Islet of Langerhans (tissue), 1 donor: ENCODE measurements around the gene ZNF619.
"Not testable (repeated sequence)": the region's sequence is repeated elsewhere in the genome, so short reads cannot be mapped to it uniquely, and the experiment has no call there.

Experiments used
- FAIRE-seq: peaks from one replicate; lab custom pipeline; 2011; peaks lifted over from hg19 to GRCh38; lab: Jason Lieb, UNC

ZNF619 gene

GRCh38 chr3:40476478-40477470 lies at the start of gene ZNF619:
Gene ZNF619 (plus strand): TSS chr3:40477122. CDS start chr3:40477980, 858 bp downstream.
- FAIRE-seq = peak; percentile 77

- no peak for FAIRE-seq
Measured at GRCh38 chr3:40432793-40433192, 44.1 kb upstream of the ZNF619 start.

DNA sequence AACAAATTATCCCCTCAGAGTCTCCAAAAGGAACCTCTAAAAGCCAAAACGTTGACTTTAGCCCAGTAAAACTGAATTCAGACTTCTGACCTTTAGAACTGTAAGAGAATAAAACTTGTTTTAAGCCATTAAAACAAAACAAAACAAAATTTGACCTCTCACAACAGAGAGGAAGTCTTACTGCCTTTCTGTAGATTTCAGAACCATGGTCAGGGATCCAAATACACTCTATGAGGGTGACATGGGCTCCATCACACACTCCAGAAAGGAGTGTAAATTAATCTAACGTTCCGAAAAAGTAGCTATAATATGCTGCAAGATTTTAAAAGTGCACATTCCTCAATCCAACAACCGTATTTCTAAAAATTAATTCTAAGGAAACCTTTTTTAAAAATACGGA lies 39.0 kb upstream of the ZNF619 start:
- no peak for FAIRE-seq

DNA sequence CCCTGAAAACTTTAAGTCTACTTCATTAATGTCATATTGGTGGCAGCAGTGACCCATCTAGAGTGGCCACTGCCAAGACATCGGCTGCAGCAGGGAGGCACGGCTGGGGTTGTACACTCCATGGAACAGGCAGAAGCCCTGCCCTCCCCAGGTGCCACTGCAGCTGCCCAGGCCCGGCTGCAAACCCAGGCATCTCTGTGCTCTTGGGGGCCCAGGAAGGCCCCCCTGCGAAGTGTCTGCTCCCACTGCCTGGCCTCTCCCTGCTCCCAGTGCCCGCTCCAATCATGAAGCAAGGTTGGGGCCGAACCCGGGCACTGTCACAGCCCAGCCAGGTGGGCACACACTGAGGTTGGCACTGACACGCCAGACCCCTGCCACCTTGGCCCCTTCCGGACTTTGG lies 31.9 kb upstream of the ZNF619 start:
- no peak for FAIRE-seq

DNA sequence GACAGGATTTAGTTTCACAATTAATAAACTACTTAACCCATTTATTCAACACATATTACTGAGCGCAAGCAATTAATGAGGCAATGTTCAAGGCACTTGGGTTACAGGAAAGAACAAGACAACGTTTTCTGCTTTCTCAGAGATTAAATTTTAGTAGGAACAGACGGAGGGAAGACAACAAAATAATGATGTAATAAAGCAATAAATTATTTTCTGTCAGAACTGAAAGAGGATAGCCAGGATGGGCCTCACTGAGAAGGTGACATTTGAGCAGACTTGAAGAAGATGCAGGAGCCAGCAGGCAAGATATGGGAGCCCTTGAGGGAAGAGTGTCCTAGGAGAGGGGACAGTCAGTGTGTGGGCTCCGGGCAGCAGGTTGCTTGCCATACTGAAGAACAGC lies 31.0 kb upstream of the ZNF619 start:
- no peak for FAIRE-seq

DNA sequence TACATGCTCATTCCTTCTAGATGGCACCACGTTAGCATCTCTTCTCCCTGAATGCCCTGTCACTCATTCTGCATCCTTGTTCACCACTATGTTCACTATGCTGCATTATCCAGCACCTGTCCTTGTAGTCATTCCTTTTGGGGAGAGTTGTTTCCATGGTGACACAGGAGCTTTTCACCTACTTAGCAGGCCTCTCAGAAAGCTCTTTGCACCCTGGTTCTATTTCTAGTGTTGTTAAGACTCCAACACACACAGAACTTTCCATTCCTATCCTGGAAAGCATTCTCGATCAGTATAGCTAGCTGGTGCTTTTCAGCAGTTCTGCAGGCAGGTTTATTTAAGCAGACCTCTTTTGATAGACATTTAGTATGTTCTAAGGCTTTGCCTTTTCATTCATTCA lies 26.5 kb upstream of the ZNF619 start:
- FAIRE-seq = no peak

GRCh38 chr3:40451551-40451950 lies 25.4 kb upstream of the ZNF619 start:
- FAIRE-seq = no peak

DNA sequence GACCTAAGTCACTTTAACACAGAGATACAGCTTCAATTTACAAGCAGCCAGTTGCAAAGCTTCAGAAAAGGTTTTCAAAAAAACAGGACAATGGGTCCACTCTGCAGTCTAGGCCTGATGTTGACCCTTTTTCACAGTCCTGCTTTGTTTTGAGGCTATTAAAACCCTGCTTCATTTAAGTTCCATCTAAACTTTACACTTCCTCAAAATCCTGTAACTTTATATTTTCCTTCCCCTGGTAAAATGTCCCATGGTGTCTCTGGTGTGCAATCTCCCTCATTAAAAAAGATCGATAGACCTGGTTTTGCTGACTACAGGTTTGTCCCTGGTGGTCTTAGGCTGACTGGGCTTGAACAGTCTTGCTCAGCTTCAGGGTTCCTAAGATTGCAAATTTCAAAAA lies 24.9 kb upstream of the ZNF619 start:
- no peak for FAIRE-seq

DNA sequence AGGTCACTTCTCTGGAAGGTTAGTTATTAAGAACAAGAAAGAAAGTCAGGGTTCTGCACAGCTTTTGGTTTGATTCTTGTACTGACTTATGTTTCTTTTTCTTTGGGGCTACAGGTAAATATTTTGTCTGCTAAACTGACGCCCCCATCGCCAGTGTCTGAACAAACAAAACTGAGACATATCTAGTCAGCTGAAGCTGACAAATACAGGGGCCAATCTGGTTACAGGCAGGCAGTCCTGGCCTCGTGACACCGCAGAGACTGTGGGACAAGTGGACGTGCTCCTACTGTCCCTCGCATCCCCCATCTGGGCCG lies 24.4 kb upstream of the ZNF619 start:
- no peak for FAIRE-seq

DNA sequence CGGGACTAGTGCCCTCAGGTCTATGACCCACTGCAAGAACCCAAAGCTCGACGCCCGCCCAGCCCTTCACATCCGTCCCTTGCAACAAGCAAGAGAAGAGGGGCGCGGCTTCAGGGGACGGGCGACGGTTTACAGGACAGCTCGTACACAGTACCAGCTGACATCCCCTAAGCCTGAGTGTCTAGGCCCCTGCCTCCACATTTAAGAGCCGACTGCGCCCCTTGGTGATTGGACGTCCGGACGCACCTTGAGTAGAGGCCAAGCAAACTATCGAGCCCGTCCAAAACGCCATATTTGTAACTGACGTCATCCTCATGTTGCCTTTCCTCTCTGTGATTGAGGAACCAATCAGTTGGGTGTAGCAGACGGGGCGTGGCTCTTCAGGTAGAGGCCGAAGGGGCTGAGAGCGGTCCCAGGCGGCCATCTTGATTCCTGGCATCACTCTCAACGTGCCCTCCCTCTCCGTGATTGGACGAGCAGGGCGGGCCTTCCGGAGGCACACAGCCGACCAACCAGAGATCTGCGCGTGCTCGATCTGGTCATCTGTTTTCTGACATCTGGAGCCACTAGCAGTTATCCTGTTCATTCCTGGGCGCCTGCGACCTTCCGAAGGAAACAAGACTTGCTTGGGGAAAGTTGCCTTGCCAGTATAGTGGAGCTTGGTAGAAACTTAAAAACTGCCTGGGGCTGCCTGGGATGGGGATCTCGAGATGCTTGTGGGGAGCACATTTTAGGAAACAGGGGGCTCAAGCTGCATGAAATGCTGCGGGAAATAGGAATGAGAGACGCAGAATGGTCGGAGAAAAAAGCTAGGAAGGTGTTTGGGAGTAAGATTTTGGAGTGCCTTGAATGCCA lies 23.8 kb upstream of the ZNF619 start:
- peak; percentile 47 for FAIRE-seq

GRCh38 chr3:40453933-40454332 lies 23.0 kb upstream of the ZNF619 start:
- FAIRE-seq = no peak

DNA sequence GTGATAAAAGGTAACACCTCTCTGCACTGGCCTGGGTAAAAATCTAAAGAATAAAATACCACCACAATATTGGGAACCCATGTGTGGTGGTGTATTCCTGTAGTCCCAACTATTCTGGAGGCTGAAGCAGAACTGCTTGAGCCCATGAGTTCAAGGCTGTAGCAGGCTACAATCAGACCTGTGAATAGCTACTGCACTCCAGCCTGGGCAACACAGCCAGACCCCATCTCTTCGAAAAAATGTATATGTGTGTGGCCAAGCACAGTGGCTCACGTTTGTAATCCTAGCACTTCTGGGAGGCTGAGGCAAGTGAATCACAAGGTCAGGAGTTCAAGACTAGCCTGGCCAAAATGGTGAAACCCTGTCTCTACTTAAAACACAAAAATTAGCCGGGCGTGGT lies 21.6 kb upstream of the ZNF619 start:
- no peak for FAIRE-seq

DNA sequence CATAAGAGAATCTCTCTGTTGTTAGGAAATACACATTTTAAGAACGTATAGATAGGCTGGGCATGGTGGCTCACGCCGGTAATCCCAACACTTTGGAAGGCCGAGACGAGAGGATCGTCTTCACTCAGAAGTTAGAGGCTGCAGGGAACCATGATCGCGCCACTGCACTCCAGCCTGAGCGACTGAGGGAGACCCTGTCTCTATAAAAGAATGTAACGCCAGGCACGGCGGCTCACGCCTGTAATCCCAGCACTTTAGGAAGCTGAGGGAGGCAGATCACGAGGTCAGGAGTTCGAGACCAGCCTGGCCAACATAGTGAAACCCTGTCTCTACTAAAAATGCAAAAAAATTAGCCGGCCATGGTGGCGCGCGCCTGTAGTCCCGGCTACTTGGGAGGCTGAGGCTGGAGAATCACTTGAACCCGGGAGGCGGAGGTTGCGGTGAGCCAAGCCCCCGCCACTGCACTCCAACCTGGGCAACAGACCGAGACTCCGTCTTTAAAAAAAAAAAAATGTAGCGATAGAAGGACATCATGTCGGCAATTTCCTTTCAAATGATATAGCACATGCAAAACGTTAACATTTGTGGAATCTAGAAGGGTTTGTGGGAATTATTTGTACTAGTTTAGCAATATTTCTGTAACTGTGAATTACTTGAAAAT lies 20.5 kb upstream of the ZNF619 start:
- no peak for FAIRE-seq

DNA sequence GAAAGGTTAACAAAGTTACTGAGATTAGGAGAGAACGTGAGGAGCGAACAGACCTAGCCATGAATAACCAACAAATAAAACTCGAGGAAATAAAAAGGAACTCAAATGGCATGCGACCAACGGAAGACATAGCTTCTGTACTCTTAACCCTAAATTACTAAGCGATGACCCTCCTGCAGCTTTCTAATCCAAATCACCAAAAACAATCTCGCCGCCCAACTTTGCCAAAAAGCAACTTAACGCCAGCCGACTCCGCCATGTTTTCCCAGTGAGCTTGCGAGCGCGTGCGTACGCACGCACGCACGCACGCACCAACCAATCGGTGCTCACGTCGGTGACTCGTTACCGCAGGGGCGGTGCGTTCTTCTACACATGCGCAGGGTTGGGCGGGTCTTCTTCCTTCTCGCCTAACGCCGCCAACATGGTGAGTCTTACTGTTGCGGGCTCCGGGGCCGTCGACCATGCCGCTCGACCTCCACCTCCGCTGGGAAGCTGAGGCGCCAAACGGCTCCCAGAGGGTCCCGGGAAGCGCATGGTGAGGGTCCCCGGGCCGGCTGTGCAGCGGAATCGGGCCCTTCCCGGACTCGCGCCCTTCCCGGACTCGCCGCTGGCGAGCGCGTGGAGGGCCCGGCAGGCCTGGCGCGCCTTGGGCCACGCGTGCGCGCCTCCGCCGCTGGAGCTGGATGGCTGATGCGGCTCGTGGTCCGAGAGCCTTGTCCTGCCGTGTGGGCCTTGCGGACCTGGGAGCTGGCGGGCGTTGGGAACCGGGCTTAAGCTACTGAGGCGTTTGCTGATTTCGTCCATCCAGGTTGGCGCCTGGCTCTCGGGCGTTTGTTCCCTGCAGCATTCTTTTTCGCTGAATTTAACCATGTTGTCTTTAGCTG lies 19.7 kb upstream of the ZNF619 start, which contains the start of gene RPL14:
Gene RPL14 (plus strand): TSS at position 400 of the 884 bp plus-strand sequence. CDS start 133 bp downstream, at position 533.
- FAIRE-seq = peak; percentile 17

DNA sequence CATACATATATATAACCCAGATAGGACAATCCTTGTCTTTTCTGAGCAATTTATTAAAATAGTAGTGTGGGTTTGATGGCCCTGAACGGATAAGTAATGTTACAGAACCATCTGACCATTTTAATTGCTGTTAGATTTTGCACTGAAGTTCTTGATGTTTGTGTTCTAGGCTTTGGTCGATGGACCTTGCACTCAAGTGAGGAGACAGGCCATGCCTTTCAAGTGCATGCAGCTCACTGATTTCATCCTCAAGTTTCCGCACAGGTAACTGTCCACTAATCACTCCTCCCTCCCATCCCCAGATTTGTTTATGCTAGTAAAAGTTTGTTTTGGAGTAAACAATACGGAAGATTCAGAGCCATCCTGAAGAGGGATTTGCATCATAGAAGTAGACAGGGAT lies 18.4 kb upstream of the ZNF619 start:
- no peak for FAIRE-seq

- not testable (repeated sequence) for FAIRE-seq
Measured at GRCh38 chr3:40460481-40460880, 16.4 kb upstream of the ZNF619 start.

GRCh38 chr3:40461161-40461560 lies 15.8 kb upstream of the ZNF619 start:
- no peak for FAIRE-seq

GRCh38 chr3:40462838-40463237 lies 14.1 kb upstream of the ZNF619 start:
- not testable (repeated sequence) for FAIRE-seq

DNA sequence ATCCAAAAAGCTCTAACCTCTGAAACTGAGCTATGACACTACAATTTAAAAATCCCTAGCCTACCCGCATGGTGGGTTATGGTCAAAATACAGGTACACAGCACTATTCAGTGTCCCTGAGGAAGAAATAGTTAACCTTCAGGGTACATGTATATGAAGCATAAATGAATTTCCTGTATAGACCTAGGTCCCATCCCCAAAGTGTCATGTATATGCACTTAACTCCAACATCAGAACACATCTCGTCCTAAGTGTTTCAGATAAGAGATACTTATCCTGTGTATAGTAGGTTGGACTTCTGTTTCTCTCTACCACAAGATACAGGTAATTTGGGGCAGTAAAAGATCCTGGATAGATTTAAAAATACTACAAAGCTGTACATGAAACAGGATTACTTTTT lies 13.3 kb upstream of the ZNF619 start:
- no peak for FAIRE-seq

DNA sequence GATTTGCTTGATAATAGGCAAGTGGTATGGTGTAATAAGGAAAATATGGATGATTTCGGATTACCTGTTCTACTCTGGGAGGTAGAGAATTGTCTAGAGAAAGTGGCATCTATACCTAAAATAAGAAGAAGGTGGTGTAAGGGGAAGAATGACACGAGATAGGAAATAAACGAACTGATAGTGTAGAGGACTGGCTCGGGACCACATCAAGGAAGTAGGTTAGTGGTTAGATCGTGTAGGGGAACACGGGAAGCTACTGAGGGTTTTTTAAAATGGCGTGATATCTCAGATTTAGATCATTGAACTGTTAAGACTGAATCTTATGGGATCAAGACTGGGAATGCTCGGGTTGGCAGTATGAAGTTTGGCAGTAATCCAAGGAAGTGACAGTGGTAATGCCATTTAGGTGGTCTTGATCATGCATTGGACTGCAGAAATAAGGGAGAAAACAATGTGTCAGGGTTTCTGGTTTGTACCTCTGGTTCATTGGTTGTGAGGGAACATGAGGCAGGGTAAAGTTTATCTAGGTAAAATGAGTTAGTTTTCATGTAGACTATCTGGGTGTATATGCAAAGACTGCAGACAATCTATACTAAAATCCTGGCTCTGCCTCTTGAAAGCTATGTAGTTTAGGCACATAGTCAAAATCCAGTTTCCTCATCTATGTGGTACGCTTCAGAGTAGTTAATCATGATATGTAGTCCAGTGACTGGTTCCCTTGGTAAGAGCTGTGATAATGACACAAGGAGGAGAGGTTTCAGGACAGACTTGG lies 12.4 kb upstream of the ZNF619 start:
- no peak for FAIRE-seq

GRCh38 chr3:40465111-40465407 lies 11.9 kb upstream of the ZNF619 start:
- no peak for FAIRE-seq
